ENCODE measurements around the gene LPAR6.

- TF ChIP-seq CTCF (IDR thresholded peaks at IDR 0.05) (no peak), POLR2A (IDR thresholded peaks at IDR 0.05) (no peak)
Measured at GRCh38 chr13:48429036-48429435, 16.1 kb upstream of the LPAR6 start.
